WTC11 (cell line): ENCODE measurements around the gene DDX5. TPM values are rescaled to one million over a fixed set of nuclear protein-coding genes. Genes with fewer than 3 reads are reported as not detected.

Experiments used
- ATAC-seq: fragments of 200-7000 bp; cut with Tn5 transposase; 2 replicates; pipeline ENCODE4 v1.10.0; 2021; ENCODE audit warnings: mild to moderate bottlenecking, moderate library complexity
- CTCF ChIA-PET: fragments of 300-600 bp; sonication (Branson Sonifier 250); formaldehyde crosslinking; loops from one replicate; lab custom pipeline; 2021; ENCODE audit warnings: antibody characterized with exemption; lab: Charles Lee
- POLR2A ChIA-PET: fragments of 350-600 bp; sonication (Branson Sonifier 250); formaldehyde crosslinking; loops from one replicate; lab custom pipeline; 2021; ENCODE audit warnings: antibody characterized with exemption; lab: Charles Lee
- DNase-seq: peaks from one replicate; pipeline ENCODE4 v3.0.0; 2021; ENCODE audit warnings: low spot score
- H3K27ac Mint-ChIP-seq: 2 replicates; pipeline ENCODE4 v1.8.0; 2021; ENCODE audit warnings: mixed read lengths
- H3K27me3 Mint-ChIP-seq: 2 replicates; pipeline ENCODE4 v1.8.0; 2021; ENCODE audit warnings: low read depth, mild to moderate bottlenecking, moderate library complexity, mixed read lengths
- H3K36me3 Mint-ChIP-seq: 2 replicates; pipeline ENCODE4 v1.8.0; 2021; ENCODE audit warnings: mixed read lengths
- H3K4me1 Mint-ChIP-seq: 2 replicates; pipeline ENCODE4 v1.8.0; 2022; ENCODE audit warnings: mixed read lengths
- H3K4me3 Mint-ChIP-seq: 2 replicates; pipeline ENCODE4 v1.8.0; 2021; ENCODE audit warnings: mild to moderate bottlenecking, moderate library complexity, mixed read lengths
- H3K9me3 Mint-ChIP-seq: 2 replicates; pipeline ENCODE4 v1.8.0; 2021; ENCODE audit warnings: mixed read lengths
- ATF1 ChIP-seq: sonication (generic); formaldehyde crosslinking; IDR thresholded peaks from 2 replicates; pipeline ENCODE4 v1.8.1; 2023; ENCODE audit warnings: mild to moderate bottlenecking, moderate library complexity, missing genetic modification reagents
- CREB1 ChIP-seq: sonication (generic); formaldehyde crosslinking; IDR thresholded peaks from 2 replicates; pipeline ENCODE4 v1.8.0; 2023; ENCODE audit warnings: mild to moderate bottlenecking, missing genetic modification reagents
- ESRRA ChIP-seq: sonication (generic); formaldehyde crosslinking; IDR thresholded peaks from 2 replicates; pipeline ENCODE4 v1.8.1; 2022; ENCODE audit warnings: mild to moderate bottlenecking, missing genetic modification reagents, borderline replicate concordance
- FOXJ3 ChIP-seq: sonication (generic); formaldehyde crosslinking; IDR thresholded peaks from 2 replicates; pipeline ENCODE4 v1.9.0; 2021; ENCODE audit warnings: missing genetic modification reagents, mild to moderate bottlenecking, borderline replicate concordance
- GABPB1 ChIP-seq: sonication (generic); formaldehyde crosslinking; IDR thresholded peaks from 2 replicates; pipeline ENCODE4 v1.8.1; 2023; ENCODE audit warnings: mild to moderate bottlenecking, missing genetic modification reagents
- GTF2I ChIP-seq: fragments of 250-450 bp; sonication (Bioruptor Pico); conservative IDR thresholded peaks from 2 replicates; pipeline ENCODE4 v1.4.0; 2021; ENCODE audit warnings: mild to moderate bottlenecking
- SMAD3 ChIP-seq: sonication (generic); formaldehyde crosslinking; IDR thresholded peaks from 2 replicates; pipeline ENCODE4 v1.8.0; 2022; ENCODE audit warnings: missing genetic modification reagents, mild to moderate bottlenecking, borderline replicate concordance
- ZNF219 ChIP-seq: sonication (generic); formaldehyde crosslinking; IDR thresholded peaks from 2 replicates; pipeline ENCODE4 v1.8.0; 2023; ENCODE audit warnings: missing genetic modification reagents, mild to moderate bottlenecking, borderline replicate concordance
- ZNF423 ChIP-seq: fragments of 250-450 bp; sonication (Bioruptor Pico); IDR thresholded peaks from 2 replicates; pipeline ENCODE4 v2.1.2; 2022; ENCODE audit warnings: mild to moderate bottlenecking, moderate library complexity
- ZNF671 ChIP-seq: fragments of 250-450 bp; sonication (Bioruptor Pico); IDR thresholded peaks from 2 replicates; pipeline ENCODE4 v1.8.0; 2021; ENCODE audit warnings: mild to moderate bottlenecking
- total RNA-seq: library from RNA; stranded (reverse); gene quantifications from 3 replicates; pipeline ENCODE4 v1.2.3, GENCODE V29; 2021
- TF ChIP-seq, protein P1 (sequence below): fragments of 250-450 bp; sonication (Bioruptor Pico); IDR thresholded peaks from 2 replicates; pipeline ENCODE4 v2.1.2; 2022; ENCODE audit warnings: mild to moderate bottlenecking, moderate library complexity
- TF ChIP-seq, protein P2 (sequence below): sonication (generic); formaldehyde crosslinking; IDR thresholded peaks from 2 replicates; pipeline ENCODE4 v1.8.1; 2022; ENCODE audit warnings: low read depth, missing genetic modification reagents, borderline replicate concordance
- TF ChIP-seq, protein P3 (sequence below): sonication (generic); formaldehyde crosslinking; IDR thresholded peaks from 2 replicates; pipeline ENCODE4 v1.8.0; 2022; ENCODE audit warnings: mild to moderate bottlenecking, missing genetic modification reagents
- TF ChIP-seq, protein P4 (sequence below): fragments of 250-450 bp; sonication (Bioruptor Pico); IDR thresholded peaks from 2 replicates; pipeline ENCODE4 v1.9.0; 2021; ENCODE audit warnings: mild to moderate bottlenecking, borderline replicate concordance
- TF ChIP-seq, protein P5 (sequence below): sonication (generic); formaldehyde crosslinking; conservative IDR thresholded peaks from 2 replicates; pipeline ENCODE4 v1.8.1; 2023; ENCODE audit warnings: mild to moderate bottlenecking, low read depth, missing genetic modification reagents, moderate library complexity
- TF ChIP-seq, protein P6 (sequence below): sonication (generic); formaldehyde crosslinking; IDR thresholded peaks from 2 replicates; pipeline ENCODE4 v1.8.1; 2022; ENCODE audit warnings: low read depth, mild to moderate bottlenecking, moderate library complexity, missing genetic modification reagents, borderline replicate concordance
- TF ChIP-seq, protein P7 (sequence below): sonication (generic); formaldehyde crosslinking; IDR thresholded peaks from 2 replicates; pipeline ENCODE4 v1.8.0; 2023; ENCODE audit warnings: mild to moderate bottlenecking, missing genetic modification reagents
- TF ChIP-seq, protein P8 (sequence below): sonication (generic); formaldehyde crosslinking; IDR thresholded peaks from 2 replicates; pipeline ENCODE4 v1.8.0; 2022; ENCODE audit warnings: mild to moderate bottlenecking, missing genetic modification reagents

Gene DDX5
- total RNA-seq, 1 experiment from 2014 or later: 612 TPM

DNA sequence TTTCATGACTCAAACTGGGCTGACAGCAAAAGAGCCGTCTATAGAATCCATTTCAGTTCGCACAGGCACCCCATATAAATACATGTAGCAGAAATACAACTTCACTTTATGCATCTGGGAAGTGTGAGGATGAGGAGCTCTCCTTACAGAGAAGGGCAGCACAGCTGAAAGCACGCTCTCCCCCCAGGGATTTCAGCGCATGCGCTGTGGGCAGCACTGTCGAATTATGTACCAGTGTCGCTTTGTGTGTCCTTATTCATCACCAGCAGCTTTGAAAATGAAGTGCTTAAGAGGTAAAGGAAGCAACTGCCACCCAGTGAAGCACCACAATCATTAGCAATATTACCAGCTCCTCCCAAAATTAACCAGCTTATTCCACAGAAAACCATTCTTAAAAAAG is 40.6 kb upstream of the DDX5 start:
- H3K9me3 Mint-ChIP-seq: no peaks in the 10 kb centered on the region
- H3K4me1 Mint-ChIP-seq: peaks cover 14% of the 10 kb centered on the region
- no peaks in the 10 kb centered on the region for H3K27me3 Mint-ChIP-seq
- CTCF ChIA-PET: no interaction called here
- TF ChIP-seq ATF1: no peak
- no peak for TF ChIP-seq FOXJ3
- TF ChIP-seq, protein P1, sequence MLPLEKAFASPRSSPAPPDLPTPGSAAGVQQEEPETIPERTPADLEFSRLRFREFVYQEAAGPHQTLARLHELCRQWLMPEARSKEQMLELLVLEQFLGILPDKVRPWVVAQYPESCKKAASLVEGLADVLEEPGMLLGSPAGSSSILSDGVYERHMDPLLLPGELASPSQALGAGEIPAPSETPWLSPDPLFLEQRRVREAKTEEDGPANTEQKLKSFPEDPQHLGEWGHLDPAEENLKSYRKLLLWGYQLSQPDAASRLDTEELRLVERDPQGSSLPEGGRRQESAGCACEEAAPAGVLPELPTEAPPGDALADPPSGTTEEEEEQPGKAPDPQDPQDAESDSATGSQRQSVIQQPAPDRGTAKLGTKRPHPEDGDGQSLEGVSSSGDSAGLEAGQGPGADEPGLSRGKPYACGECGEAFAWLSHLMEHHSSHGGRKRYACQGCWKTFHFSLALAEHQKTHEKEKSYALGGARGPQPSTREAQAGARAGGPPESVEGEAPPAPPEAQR: no peak
- no peak for TF ChIP-seq GABPB1 (CRISPR knock-in tag)
- TF ChIP-seq, protein P2, sequence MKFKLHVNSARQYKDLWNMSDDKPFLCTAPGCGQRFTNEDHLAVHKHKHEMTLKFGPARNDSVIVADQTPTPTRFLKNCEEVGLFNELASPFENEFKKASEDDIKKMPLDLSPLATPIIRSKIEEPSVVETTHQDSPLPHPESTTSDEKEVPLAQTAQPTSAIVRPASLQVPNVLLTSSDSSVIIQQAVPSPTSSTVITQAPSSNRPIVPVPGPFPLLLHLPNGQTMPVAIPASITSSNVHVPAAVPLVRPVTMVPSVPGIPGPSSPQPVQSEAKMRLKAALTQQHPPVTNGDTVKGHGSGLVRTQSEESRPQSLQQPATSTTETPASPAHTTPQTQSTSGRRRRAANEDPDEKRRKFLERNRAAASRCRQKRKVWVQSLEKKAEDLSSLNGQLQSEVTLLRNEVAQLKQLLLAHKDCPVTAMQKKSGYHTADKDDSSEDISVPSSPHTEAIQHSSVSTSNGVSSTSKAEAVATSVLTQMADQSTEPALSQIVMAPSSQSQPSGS (CRISPR knock-in tag): no peak
- no peak for TF ChIP-seq ZNF671 (CRISPR knock-in tag)
- TF ChIP-seq, protein P3, sequence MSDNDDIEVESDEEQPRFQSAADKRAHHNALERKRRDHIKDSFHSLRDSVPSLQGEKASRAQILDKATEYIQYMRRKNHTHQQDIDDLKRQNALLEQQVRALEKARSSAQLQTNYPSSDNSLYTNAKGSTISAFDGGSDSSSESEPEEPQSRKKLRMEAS (CRISPR knock-in tag): no peak
- no peak for TF ChIP-seq SMAD3 (CRISPR knock-in tag)
- no peak for TF ChIP-seq ZNF219
- no peak for TF ChIP-seq CREB1
- TF ChIP-seq, all 79 proteins: peak for 0
- Mint-ChIP-seq H3K27ac (no peak overlapping the region), H3K36me3 (peaks cover 5% of the 10 kb centered on the region), H3K4me3 (no peak overlapping the region)
- ATAC-seq (no peak), DNase-seq (no peak)
- POLR2A ChIA-PET: interaction anchor here (0.5 kb wide), 1 partner anchor 84 kb away, joined by 4 read pairs; no protein-coding TSS in a partner anchor

DNA sequence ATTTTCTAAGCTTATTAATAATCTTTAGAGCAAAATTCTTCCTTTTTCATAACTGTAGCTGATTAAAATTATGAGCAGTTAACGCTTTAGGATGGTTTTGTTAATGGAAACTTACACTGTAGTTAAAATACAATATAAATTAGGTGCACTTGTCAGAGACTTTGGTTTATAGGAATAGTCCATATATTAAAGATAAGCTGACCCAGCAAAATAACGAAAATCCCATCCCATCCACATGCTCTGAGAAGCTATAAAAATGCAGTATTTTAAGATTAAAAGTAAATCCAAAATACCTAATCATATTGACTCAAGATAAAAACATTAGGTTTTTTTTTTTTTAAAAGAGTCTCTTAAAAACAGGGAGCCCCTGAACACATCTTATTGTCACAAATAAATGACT is 38.7 kb upstream of the DDX5 start:
- H3K36me3 Mint-ChIP-seq: peaks cover 5% of the 10 kb centered on the region
- no peak overlapping the region for H3K27ac Mint-ChIP-seq
- ChIA-PET CTCF (no interaction called here), POLR2A (no interaction called here)
- DNase-seq (no peak), ATAC-seq (no peak)
- H3K4me3 Mint-ChIP-seq: no peak overlapping the region
- H3K27me3 Mint-ChIP-seq: no peaks in the 10 kb centered on the region
- TF ChIP-seq GABPB1 (CRISPR knock-in tag) (no peak), ESRRA (no peak), ZNF423 (CRISPR knock-in tag) (no peak), GTF2I (CRISPR knock-in tag) (no peak)
- TF ChIP-seq, protein P4, sequence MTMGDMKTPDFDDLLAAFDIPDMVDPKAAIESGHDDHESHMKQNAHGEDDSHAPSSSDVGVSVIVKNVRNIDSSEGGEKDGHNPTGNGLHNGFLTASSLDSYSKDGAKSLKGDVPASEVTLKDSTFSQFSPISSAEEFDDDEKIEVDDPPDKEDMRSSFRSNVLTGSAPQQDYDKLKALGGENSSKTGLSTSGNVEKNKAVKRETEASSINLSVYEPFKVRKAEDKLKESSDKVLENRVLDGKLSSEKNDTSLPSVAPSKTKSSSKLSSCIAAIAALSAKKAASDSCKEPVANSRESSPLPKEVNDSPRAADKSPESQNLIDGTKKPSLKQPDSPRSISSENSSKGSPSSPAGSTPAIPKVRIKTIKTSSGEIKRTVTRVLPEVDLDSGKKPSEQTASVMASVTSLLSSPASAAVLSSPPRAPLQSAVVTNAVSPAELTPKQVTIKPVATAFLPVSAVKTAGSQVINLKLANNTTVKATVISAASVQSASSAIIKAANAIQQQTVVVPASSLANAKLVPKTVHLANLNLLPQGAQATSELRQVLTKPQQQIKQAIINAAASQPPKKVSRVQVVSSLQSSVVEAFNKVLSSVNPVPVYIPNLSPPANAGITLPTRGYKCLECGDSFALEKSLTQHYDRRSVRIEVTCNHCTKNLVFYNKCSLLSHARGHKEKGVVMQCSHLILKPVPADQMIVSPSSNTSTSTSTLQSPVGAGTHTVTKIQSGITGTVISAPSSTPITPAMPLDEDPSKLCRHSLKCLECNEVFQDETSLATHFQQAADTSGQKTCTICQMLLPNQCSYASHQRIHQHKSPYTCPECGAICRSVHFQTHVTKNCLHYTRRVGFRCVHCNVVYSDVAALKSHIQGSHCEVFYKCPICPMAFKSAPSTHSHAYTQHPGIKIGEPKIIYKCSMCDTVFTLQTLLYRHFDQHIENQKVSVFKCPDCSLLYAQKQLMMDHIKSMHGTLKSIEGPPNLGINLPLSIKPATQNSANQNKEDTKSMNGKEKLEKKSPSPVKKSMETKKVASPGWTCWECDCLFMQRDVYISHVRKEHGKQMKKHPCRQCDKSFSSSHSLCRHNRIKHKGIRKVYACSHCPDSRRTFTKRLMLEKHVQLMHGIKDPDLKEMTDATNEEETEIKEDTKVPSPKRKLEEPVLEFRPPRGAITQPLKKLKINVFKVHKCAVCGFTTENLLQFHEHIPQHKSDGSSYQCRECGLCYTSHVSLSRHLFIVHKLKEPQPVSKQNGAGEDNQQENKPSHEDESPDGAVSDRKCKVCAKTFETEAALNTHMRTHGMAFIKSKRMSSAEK (CRISPR knock-in tag): no peak
- TF ChIP-seq, protein P5, sequence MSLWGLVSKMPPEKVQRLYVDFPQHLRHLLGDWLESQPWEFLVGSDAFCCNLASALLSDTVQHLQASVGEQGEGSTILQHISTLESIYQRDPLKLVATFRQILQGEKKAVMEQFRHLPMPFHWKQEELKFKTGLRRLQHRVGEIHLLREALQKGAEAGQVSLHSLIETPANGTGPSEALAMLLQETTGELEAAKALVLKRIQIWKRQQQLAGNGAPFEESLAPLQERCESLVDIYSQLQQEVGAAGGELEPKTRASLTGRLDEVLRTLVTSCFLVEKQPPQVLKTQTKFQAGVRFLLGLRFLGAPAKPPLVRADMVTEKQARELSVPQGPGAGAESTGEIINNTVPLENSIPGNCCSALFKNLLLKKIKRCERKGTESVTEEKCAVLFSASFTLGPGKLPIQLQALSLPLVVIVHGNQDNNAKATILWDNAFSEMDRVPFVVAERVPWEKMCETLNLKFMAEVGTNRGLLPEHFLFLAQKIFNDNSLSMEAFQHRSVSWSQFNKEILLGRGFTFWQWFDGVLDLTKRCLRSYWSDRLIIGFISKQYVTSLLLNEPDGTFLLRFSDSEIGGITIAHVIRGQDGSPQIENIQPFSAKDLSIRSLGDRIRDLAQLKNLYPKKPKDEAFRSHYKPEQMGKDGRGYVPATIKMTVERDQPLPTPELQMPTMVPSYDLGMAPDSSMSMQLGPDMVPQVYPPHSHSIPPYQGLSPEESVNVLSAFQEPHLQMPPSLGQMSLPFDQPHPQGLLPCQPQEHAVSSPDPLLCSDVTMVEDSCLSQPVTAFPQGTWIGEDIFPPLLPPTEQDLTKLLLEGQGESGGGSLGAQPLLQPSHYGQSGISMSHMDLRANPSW: no peak
- TF ChIP-seq, protein P6, sequence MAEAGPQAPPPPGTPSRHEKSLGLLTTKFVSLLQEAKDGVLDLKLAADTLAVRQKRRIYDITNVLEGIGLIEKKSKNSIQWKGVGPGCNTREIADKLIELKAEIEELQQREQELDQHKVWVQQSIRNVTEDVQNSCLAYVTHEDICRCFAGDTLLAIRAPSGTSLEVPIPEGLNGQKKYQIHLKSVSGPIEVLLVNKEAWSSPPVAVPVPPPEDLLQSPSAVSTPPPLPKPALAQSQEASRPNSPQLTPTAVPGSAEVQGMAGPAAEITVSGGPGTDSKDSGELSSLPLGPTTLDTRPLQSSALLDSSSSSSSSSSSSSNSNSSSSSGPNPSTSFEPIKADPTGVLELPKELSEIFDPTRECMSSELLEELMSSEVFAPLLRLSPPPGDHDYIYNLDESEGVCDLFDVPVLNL (CRISPR knock-in tag): no peak
- TF ChIP-seq, protein P7, sequence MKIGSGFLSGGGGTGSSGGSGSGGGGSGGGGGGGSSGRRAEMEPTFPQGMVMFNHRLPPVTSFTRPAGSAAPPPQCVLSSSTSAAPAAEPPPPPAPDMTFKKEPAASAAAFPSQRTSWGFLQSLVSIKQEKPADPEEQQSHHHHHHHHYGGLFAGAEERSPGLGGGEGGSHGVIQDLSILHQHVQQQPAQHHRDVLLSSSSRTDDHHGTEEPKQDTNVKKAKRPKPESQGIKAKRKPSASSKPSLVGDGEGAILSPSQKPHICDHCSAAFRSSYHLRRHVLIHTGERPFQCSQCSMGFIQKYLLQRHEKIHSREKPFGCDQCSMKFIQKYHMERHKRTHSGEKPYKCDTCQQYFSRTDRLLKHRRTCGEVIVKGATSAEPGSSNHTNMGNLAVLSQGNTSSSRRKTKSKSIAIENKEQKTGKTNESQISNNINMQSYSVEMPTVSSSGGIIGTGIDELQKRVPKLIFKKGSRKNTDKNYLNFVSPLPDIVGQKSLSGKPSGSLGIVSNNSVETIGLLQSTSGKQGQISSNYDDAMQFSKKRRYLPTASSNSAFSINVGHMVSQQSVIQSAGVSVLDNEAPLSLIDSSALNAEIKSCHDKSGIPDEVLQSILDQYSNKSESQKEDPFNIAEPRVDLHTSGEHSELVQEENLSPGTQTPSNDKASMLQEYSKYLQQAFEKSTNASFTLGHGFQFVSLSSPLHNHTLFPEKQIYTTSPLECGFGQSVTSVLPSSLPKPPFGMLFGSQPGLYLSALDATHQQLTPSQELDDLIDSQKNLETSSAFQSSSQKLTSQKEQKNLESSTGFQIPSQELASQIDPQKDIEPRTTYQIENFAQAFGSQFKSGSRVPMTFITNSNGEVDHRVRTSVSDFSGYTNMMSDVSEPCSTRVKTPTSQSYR (CRISPR knock-in tag): no peak
- TF ChIP-seq, protein P8, sequence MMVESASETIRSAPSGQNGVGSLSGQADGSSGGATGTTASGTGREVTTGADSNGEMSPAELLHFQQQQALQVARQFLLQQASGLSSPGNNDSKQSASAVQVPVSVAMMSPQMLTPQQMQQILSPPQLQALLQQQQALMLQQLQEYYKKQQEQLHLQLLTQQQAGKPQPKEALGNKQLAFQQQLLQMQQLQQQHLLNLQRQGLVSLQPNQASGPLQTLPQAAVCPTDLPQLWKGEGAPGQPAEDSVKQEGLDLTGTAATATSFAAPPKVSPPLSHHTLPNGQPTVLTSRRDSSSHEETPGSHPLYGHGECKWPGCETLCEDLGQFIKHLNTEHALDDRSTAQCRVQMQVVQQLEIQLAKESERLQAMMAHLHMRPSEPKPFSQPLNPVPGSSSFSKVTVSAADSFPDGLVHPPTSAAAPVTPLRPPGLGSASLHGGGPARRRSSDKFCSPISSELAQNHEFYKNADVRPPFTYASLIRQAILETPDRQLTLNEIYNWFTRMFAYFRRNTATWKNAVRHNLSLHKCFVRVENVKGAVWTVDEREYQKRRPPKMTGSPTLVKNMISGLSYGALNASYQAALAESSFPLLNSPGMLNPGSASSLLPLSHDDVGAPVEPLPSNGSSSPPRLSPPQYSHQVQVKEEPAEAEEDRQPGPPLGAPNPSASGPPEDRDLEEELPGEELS (CRISPR knock-in tag): no peak
- H3K9me3 Mint-ChIP-seq: no peaks in the 10 kb centered on the region
- peaks cover 14% of the 10 kb centered on the region for H3K4me1 Mint-ChIP-seq
